B cell (primary cell): ENCODE measurements around the gene SMARCD3. TPM values are rescaled to one million over a fixed set of nuclear protein-coding genes. Genes with fewer than 3 reads are reported as not detected.

Experiments
- ATAC-seq: fragments of 200-7000 bp; cut with Tn5 transposase; one replicate; pipeline ENCODE4 v1.10.0; 2021; ENCODE audit warnings: low read depth, mild to moderate bottlenecking, moderate number of reproducible peaks, moderate library complexity
- CTCF ChIA-PET: fragments of 350-600 bp; sonication (Branson Sonifier 250); formaldehyde crosslinking; loops from one replicate; lab custom pipeline; 2021; ENCODE audit warnings: antibody characterized with exemption, inconsistent platforms; lab: Charles Lee
- POLR2A ChIA-PET: fragments of 350-600 bp; sonication (Branson Sonifier 250); formaldehyde crosslinking; loops from one replicate; lab custom pipeline; 2021; ENCODE audit warnings: antibody characterized with exemption; lab: Charles Lee
- DNase-seq: peaks from one replicate; pipeline ENCODE4 v3.0.0; 2013
- H2AFZ ChIP-seq: 2 replicates; pipeline ENCODE4 v1.6.1; 2012; ENCODE audit warnings: mild to moderate bottlenecking, low read depth, low read length; ENCODE audit not compliant: insufficient read depth, poor library complexity, severe bottlenecking
- H3K27ac ChIP-seq, 2 donors: 1 replicate in 1 of 2; 2 replicates in 1 of 2; pipeline ENCODE4 v1.5.1; 2012 to 2013; ENCODE audit warnings: low read length in 2 of 2, mild to moderate bottlenecking in 2 of 2, moderate library complexity in 1 of 2
- H3K27me3 ChIP-seq, 4 experiments: fragments of 200-600 bp in 1 of 4; sonication (generic) in 1 of 4; replicated peaks in 1 of 4; 1 replicate in 2 of 4; 2 replicates in 2 of 4; pipeline versions ENCODE4 v1.6.1 to v1.7.0; 2013 to 2016; ENCODE audit warnings: low read length in 3 of 4, mild to moderate bottlenecking in 2 of 4, mixed read lengths in 1 of 4, moderate library complexity in 1 of 4; ENCODE audit not compliant: insufficient read depth in 4 of 4, control insufficient read depth in 3 of 4; ENCODE audit errors: control extremely low read depth in 1 of 4
- H3K36me3 ChIP-seq, 2 experiments: replicated peaks in 1 of 2; 1 replicate in 1 of 2; 2 replicates in 1 of 2; pipeline versions ENCODE4 v1.6.1 to v1.7.1; 2013; ENCODE audit warnings: low read length in 1 of 2; ENCODE audit not compliant: insufficient read depth in 2 of 2, control insufficient read depth in 1 of 2; ENCODE audit errors: control extremely low read depth in 1 of 2, extremely low read depth in 1 of 2
- H3K4me1 ChIP-seq, 2 donors: fragments of 200-600 bp in 1 of 2; sonication (generic) in 1 of 2; 1 replicate in 1 of 2; 2 replicates in 1 of 2; pipeline versions ENCODE4 v1.5.1 to v1.6.1; 2013 to 2017; ENCODE audit warnings: low read length in 2 of 2; ENCODE audit not compliant: control insufficient read depth in 2 of 2, insufficient read depth in 2 of 2
- H3K4me2 ChIP-seq: replicated peaks from 2 replicates; pipeline ENCODE3; 2012; ENCODE audit warnings: mild to moderate bottlenecking, low read depth, low read length; ENCODE audit not compliant: poor library complexity, severe bottlenecking
- H3K4me3 ChIP-seq, 5 experiments: fragments of 200-600 bp in 1 of 5; sonication (generic) in 1 of 5; 1 replicate in 3 of 5; 2 replicates in 2 of 5; pipeline versions ENCODE4 v1.5.1 to v1.7.0; 2011 to 2016; ENCODE audit warnings: low read length in 4 of 5, mild to moderate bottlenecking in 4 of 5, low read depth in 2 of 5, control low read depth in 1 of 5, moderate library complexity in 1 of 5; ENCODE audit not compliant: insufficient read depth in 1 of 5; ENCODE audit errors: control extremely low read depth in 1 of 5, extremely low read depth in 1 of 5
- H3K79me2 ChIP-seq: fragments of 200-600 bp; sonication (generic); one replicate; pipeline ENCODE4 v1.6.0; 2016; ENCODE audit warnings: low read length; ENCODE audit not compliant: control insufficient read depth, insufficient read depth
- H3K9ac ChIP-seq: fragments of 200-600 bp; sonication (generic); 2 replicates; pipeline ENCODE4 v1.6.1; 2017; ENCODE audit warnings: mild to moderate bottlenecking, low read length, moderate library complexity
- H3K9me3 ChIP-seq, 3 donors: one replicate each; pipeline versions ENCODE4 v1.6.1 to v1.7.1; 2013; ENCODE audit warnings: low read length in 2 of 3; ENCODE audit not compliant: control insufficient read depth in 2 of 3, insufficient read depth in 1 of 3; ENCODE audit errors: control extremely low read depth in 1 of 3
- H4K20me1 ChIP-seq: 2 replicates; pipeline ENCODE4 v1.6.0; 2012; ENCODE audit warnings: mild to moderate bottlenecking, low read length; ENCODE audit not compliant: insufficient read depth, control insufficient read depth, poor library complexity, severe bottlenecking
- H3K27ac Mint-ChIP-seq: one replicate; pipeline ENCODE4 v1.8.0; 2021; ENCODE audit warnings: mixed read lengths
- H3K27me3 Mint-ChIP-seq: one replicate; pipeline ENCODE4 v1.8.0; 2021; ENCODE audit warnings: mixed read lengths
- H3K4me1 Mint-ChIP-seq: one replicate; pipeline ENCODE4 v1.8.0; 2021; ENCODE audit warnings: mixed read lengths
- H3K4me3 Mint-ChIP-seq: one replicate; pipeline ENCODE4 v1.8.0; 2021; ENCODE audit warnings: mixed read lengths
- H3K9me3 Mint-ChIP-seq: one replicate; pipeline ENCODE4 v1.8.0; 2022; ENCODE audit warnings: mixed read lengths; ENCODE audit not compliant: insufficient read depth
- EZH2 ChIP-seq: IDR thresholded peaks from 2 replicates; pipeline ENCODE4 v1.6.1; 2012; ENCODE audit warnings: borderline replicate concordance, low read depth, mild to moderate bottlenecking, moderate library complexity, low read length; ENCODE audit not compliant: insufficient read depth, poor library complexity, severe bottlenecking
- WGBS: methylation state at CpG from one replicate; pipeline ENCODE4 v1.1.5; 2013; ENCODE audit warnings: missing lambda C conversion rate; ENCODE audit not compliant: insufficient coverage; 5-methylcytosine and 5-hydroxymethylcytosine counted together
- intact Hi-C: fragments of 100-400 bp; cut with micrococcal nuclease; formaldehyde crosslinking; loops from one replicate; pipeline ENCODE4 v1.10.0; 2022
- polyA plus RNA-seq: library from polyadenylated mRNA; depleted of rRNA; stranded (reverse); fragments of >200 nt; gene quantifications from 2 replicates; pipeline ENCODE4 v1.2.3, GENCODE V29; 2012
- total RNA-seq, 2 donors: library from RNA; stranded (reverse); fragments of 120-200 nt in 1 of 2; gene quantifications; 1 replicate in 1 of 2; 2 replicates in 1 of 2; pipeline versions ENCODE4 v1.2.3 to v1.2.4, GENCODE V29; 2013 to 2022
- TF ChIP-seq, protein P1 (sequence below): fragments of 200-600 bp; IDR thresholded peaks from one replicate; pipeline ENCODE4 v1.8.0; 2022; ENCODE audit warnings: antibody characterized with exemption, mild to moderate bottlenecking

The SMARCD3 gene
- total and polyA plus RNA-seq, 2 donors (not counting 1 experiment from before 2014, with no cell fraction given): 1.0 TPM; not detected in 1

DNA sequence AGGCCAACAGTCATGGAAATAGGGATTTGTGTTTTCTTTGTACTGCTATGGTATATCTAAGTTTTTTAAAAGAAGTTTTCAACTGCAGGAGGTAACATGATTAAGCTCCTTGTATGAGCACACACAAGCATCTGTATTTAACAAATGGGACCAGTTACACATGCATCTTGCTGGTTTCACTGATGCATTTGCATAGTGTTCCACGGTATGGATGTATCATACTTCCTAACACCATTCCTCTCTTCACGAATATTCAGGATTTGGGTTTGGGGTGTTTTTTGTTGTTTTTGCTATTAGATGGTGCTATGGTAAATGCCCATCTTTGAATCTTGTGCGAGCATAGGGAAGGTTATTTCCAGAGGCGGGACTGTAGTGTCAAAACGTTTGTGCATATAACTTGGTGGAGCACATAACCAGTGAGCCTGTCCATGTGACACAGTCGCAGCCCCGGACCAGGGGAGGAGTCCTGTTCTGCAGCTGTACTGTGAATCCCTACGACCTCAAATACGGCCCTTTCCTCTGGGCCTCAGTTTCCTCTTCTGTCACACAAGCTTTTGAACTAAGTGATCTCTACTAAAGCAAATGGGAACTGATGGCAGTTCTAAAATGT, 40.1 kb downstream of the SMARCD3 start:
- no peak overlapping the region for H2AFZ ChIP-seq
- WGBS: 96% methylated on average over 5 of the region's 9 CpGs
- H3K9me3 Mint-ChIP-seq: no peaks in the 10 kb centered on the region
- no peaks in the 10 kb centered on the region for H3K79me2 ChIP-seq
- no peaks in the 10 kb centered on the region for H3K4me1 ChIP-seq
- DNase-seq (no peak), ATAC-seq (no peak)
- TF ChIP-seq, protein P1, sequence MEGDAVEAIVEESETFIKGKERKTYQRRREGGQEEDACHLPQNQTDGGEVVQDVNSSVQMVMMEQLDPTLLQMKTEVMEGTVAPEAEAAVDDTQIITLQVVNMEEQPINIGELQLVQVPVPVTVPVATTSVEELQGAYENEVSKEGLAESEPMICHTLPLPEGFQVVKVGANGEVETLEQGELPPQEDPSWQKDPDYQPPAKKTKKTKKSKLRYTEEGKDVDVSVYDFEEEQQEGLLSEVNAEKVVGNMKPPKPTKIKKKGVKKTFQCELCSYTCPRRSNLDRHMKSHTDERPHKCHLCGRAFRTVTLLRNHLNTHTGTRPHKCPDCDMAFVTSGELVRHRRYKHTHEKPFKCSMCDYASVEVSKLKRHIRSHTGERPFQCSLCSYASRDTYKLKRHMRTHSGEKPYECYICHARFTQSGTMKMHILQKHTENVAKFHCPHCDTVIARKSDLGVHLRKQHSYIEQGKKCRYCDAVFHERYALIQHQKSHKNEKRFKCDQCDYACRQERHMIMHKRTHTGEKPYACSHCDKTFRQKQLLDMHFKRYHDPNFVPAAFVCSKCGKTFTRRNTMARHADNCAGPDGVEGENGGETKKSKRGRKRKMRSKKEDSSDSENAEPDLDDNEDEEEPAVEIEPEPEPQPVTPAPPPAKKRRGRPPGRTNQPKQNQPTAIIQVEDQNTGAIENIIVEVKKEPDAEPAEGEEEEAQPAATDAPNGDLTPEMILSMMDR: no peak
- no peak for TF ChIP-seq EZH2
- H4K20me1 ChIP-seq: no peaks in the 10 kb centered on the region
- CTCF ChIA-PET: no interaction called here
- H3K4me3 Mint-ChIP-seq: no peak overlapping the region
- intact Hi-C loops: no loop called here
- POLR2A ChIA-PET: interaction anchor here (0.6 kb wide), 1 partner anchor 18 kb away, joined by 3 read pairs; no protein-coding TSS in a partner anchor
- H3K36me3 ChIP-seq: no peaks in the 10 kb centered on the region
- H3K9me3 ChIP-seq: no peaks in the 10 kb centered on the region
- H3K9ac ChIP-seq: no peak overlapping the region
- H3K27me3 ChIP-seq: peaks cover 0 to 20% (median 1%) of the 10 kb centered on the region in 4 experiments
- H3K27ac Mint-ChIP-seq: no peak overlapping the region
- H3K27me3 Mint-ChIP-seq: peaks cover 18% of the 10 kb centered on the region
- H3K4me1 Mint-ChIP-seq: no peaks in the 10 kb centered on the region
- H3K4me3 ChIP-seq: no peak overlapping the region
- no peak overlapping the region for H3K27ac ChIP-seq
- no peak overlapping the region for H3K4me2 ChIP-seq

DNA sequence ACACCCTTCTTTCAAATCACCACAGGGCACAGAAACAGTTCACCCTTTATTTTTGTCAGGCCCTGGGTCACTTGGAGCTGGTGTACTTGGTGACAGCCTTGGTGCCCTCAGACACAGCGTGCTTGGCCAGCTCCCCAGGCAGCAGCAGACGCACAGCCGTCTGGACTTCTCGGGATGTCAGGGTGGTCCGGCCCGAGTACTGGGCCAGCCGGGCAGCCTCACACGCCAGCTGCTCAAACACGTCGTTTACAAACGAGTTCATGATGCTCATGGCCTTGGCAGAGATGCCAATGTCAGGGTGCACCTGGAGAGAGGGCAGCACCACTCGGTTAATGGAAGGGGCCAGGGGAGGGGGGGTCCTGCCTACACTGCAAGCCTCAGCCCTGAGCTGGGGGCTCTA, 40.7 kb downstream of the SMARCD3 start:
- Histone ChIP-seq H3K27me3 (peaks cover 0 to 22% (median 1%) of the 10 kb centered on the region in 4 experiments), H3K79me2 (no peaks in the 10 kb centered on the region), H3K27ac (no peak overlapping the region), H3K36me3 (no peaks in the 10 kb centered on the region), H3K4me1 (no peaks in the 10 kb centered on the region), H4K20me1 (no peaks in the 10 kb centered on the region), H2AFZ (no peak overlapping the region), H3K4me2 (no peak overlapping the region), H3K4me3 (no peak overlapping the region), H3K9ac (no peak overlapping the region), H3K9me3 (no peaks in the 10 kb centered on the region)
- Mint-ChIP-seq H3K4me3 (no peak overlapping the region), H3K9me3 (no peaks in the 10 kb centered on the region), H3K27ac (no peak overlapping the region), H3K27me3 (peaks cover 18% of the 10 kb centered on the region), H3K4me1 (no peaks in the 10 kb centered on the region)
- ChIA-PET POLR2A (interaction anchor here (0.6 kb wide), 1 partner anchor 19 kb away, joined by 3 read pairs; no protein-coding TSS in a partner anchor), CTCF (no interaction called here)
- intact Hi-C loops: no loop called here
- no peak for ATAC-seq
- WGBS: 90% methylated on average over 12 of the region's 12 CpGs
- TF ChIP-seq, protein P1: no peak
- no peak for TF ChIP-seq EZH2
- no peak for DNase-seq
